Esophagus (tissue), 2 donors: ENCODE results near the gene SCUBE1. TPM values are rescaled to one million over a fixed set of nuclear protein-coding genes. Genes with fewer than 3 reads are reported as not detected.

ENCODE experiments used
- H3K27ac ChIP-seq, 2 donors: one replicate each; pipeline ENCODE4 v1.5.1; 2013; ENCODE audit warnings: low read depth in 2 of 2, mild to moderate bottlenecking in 2 of 2, inconsistent platforms in 1 of 2, low read length in 1 of 2, moderate library complexity in 1 of 2
- H3K27me3 ChIP-seq, 2 donors: one replicate each; pipeline ENCODE4 v1.6.1; 2013; ENCODE audit warnings: low read length in 2 of 2, control low read depth in 1 of 2, mild to moderate bottlenecking in 1 of 2; ENCODE audit not compliant: insufficient read depth in 2 of 2, control insufficient read depth in 1 of 2
- H3K36me3 ChIP-seq, 2 donors: one replicate each; pipeline ENCODE4 v1.6.1; 2013; ENCODE audit warnings: low read length in 1 of 2; ENCODE audit not compliant: control insufficient read depth in 2 of 2, insufficient read depth in 2 of 2
- H3K4me1 ChIP-seq, 2 donors: one replicate each; pipeline ENCODE4 v1.6.1; 2013; ENCODE audit warnings: low read length in 1 of 2; ENCODE audit not compliant: control insufficient read depth in 2 of 2, insufficient read depth in 2 of 2
- H3K4me3 ChIP-seq, 2 donors: one replicate each; pipeline ENCODE4 v1.5.1; 2013; ENCODE audit warnings: low read length in 2 of 2, mild to moderate bottlenecking in 2 of 2, low read depth in 1 of 2, moderate library complexity in 1 of 2
- H3K9me3 ChIP-seq, 2 donors: one replicate each; pipeline ENCODE4 v1.6.1; 2013; ENCODE audit warnings: mild to moderate bottlenecking in 2 of 2, low read depth in 1 of 2, low read length in 1 of 2, moderate library complexity in 1 of 2; ENCODE audit not compliant: control insufficient read depth in 2 of 2, insufficient read depth in 1 of 2
- WGBS, 2 donors: extraction: QIAGEN DNeasy Blood & Tissue Kit; methylation state at CpG; one replicate each; pipeline ENCODE4 v1.1.7; 2013; 5-methylcytosine and 5-hydroxymethylcytosine counted together
- polyA plus RNA-seq, 2 donors: library from polyadenylated mRNA; stranded (reverse); fragments of 200-250 nt; gene quantifications; one replicate each; pipeline ENCODE4 v1.2.3, GENCODE V29; 2013
- donor health status: healthy with polysubstance abuse.
- donor health status: Bipolar disorder and iron deficiency.

The SCUBE1 gene
- polyA plus RNA-seq, 2 donors, result 2.2 to 2.4 TPM

DNA sequence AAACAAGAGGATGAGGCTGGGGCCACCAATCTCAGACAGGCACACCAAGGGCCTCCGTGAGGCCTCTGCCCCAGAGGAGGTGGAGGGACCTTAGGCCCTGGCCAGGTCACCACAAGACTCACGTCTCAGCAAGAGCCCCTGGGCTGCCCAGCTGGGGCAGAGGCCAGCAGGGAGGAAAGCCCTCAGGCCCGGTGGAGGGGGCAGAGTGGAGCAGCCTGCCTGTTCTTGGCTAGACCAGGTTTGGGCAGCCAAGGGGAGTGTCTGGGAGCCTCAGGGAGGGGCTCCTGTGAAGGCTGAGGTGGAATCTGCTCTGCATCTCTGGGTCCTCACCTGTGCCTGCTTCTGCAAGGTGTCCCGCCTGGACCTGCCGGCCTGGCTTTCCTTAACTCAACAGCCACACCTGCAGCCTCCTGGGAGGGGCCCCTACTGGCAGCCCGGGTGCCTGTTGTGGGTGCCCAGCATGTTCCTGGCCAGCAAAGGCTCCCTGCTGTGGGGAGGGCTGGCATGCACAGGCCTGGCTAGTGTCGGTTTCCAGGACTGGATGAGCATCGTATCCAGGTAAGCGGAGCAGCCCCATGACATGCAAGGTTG lies 168.1 kb downstream of the SCUBE1 start:
- Histone ChIP-seq H3K9me3 (no peaks in the 10 kb centered on the region), H3K4me3 (no peak overlapping the region), H3K4me1 (peaks cover 0 to 35% of the 10 kb centered on the region in 2 donors), H3K27ac (peak overlapping the region; percentile 69 to 91), H3K27me3 (no peaks in the 10 kb centered on the region), H3K36me3 (peaks cover 16 to 72% of the 10 kb centered on the region in 2 donors)
- WGBS, 2 donors, result 54 to 66% methylated on average over 9 of the region's 9 CpGs

DNA sequence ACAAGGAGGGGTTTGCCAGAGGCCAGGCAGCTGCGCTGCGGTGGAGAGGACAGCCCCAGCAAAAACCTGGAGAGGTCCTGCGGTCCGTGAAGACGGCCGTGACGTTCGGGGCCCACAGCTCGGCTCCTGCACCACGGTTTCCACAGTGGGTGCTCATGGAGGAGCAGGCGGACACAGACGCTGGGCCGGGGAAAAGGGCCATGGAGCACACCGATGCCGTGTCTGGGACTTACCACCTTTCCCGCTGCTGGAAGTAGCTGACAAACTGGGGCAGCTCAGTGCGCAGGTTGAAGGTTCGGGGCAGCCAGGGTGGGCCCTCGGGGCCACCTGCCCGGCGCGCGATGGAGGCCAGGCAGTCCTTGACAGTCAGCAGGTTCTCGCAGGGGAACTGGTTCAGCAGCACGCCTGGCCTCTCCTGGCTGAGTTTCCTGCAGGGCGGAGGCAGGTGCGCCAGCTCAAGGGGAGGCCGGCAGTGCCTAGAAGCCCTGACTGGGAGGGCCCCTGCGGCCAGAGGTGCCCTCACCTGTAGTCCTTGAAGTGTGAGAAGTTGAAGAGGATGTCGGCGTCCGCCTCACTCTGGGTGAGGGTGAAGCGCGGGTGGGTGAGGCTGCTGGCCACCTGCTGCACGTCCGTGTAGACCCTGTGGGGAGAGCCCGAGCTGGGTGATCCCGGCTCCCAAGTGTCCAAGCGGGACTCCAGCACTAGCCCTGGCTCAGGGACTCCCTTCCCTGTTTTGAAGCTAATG lies 169.0 kb downstream of the SCUBE1 start:
- no peaks in the 10 kb centered on the region for H3K9me3 ChIP-seq
- peaks cover 0 to 36% of the 10 kb centered on the region in 2 donors for H3K4me1 ChIP-seq
- 71 to 76% methylated on average over 39 of the region's 39 CpGs for WGBS, 2 donors
- no peaks in the 10 kb centered on the region for H3K27me3 ChIP-seq
- H3K4me3 ChIP-seq, result no peak overlapping the region
- H3K36me3 ChIP-seq, result peaks cover 12 to 71% of the 10 kb centered on the region in 2 donors
- peak overlapping the region; percentile 69 to 91 for H3K27ac ChIP-seq

DNA sequence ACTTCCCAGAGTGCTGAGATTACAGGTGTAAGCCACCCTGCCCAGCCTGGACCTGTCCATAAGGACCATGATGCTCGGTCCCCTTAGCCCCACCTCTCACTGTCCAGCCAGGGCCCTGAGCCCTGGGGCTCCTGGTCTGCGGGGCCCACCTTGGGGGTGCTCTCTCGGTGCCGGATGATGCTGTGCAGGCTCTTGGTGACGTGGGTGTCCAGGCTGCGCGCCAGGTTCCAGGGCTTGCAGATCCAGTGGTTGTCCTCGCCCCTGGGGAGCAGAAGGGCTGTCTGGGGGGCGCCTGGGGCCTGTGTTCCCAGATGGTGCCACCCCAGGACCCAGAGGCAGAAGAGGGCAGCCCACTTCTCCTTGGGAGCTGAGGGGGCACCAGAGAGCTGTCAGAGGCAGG lies 169.6 kb downstream of the SCUBE1 start:
- Histone ChIP-seq H3K36me3 (peaks cover 7 to 71% of the 10 kb centered on the region in 2 donors), H3K9me3 (no peaks in the 10 kb centered on the region), H3K27me3 (no peaks in the 10 kb centered on the region), H3K27ac (peak overlapping the region in 1 of 2 donors; percentile 91), H3K4me1 (peaks cover 0 to 34% of the 10 kb centered on the region in 2 donors), H3K4me3 (no peak overlapping the region)
- 92 to 95% methylated on average over 9 of the region's 9 CpGs for WGBS, 2 donors

DNA sequence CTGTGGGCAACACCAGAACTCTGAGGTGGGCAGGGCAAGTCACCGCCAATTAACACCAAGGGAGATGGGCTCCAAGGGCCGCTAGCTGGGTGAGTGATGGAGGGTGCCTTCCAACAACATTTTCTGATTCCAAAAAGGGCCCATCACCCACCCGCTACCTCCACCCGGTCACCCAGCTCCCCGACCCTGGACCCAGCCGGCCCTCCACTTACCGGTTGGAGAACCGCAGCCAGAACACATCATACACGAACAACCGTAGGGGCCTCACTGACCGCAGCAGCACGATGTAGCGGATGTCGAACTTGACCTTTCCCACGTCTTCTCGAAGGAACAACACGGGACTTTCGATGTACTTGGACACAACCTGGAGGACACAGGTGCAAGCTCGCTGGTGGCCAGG lies 171.0 kb downstream of the SCUBE1 start:
- H3K36me3 ChIP-seq, result peaks cover 7 to 74% of the 10 kb centered on the region in 2 donors
- no peak overlapping the region for H3K4me3 ChIP-seq
- no peaks in the 10 kb centered on the region for H3K27me3 ChIP-seq
- WGBS, 2 donors, result 96 to 97% methylated on average over 19 of the region's 19 CpGs
- H3K9me3 ChIP-seq, result no peaks in the 10 kb centered on the region
- H3K27ac ChIP-seq, result peak overlapping the region; percentile 57 to 86
- peaks cover 0 to 34% of the 10 kb centered on the region in 2 donors for H3K4me1 ChIP-seq

DNA sequence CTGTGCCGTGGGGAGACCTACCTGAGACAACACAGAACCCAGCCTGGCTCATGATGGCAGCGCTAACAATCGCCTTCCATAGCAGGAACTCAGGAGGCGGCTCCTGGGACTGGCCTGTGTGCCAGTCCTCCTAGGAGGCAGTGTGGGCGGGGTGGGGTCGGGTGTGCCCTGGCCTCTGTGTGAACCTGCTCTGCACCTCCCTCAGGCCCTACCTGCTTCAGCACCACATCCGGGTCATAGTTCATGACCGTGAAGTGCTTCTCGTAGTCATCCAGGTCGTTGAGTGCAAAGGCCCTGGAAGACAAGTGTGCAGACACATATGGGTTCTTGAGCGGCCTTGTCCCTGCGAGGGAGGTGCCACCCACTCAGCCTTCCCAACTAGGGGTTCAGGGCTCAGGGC lies 171.6 kb downstream of the SCUBE1 start:
- 67 to 72% methylated on average over 12 of the region's 12 CpGs for WGBS, 2 donors
- H3K4me1 ChIP-seq, result peaks cover 0 to 34% of the 10 kb centered on the region in 2 donors
- no peaks in the 10 kb centered on the region for H3K9me3 ChIP-seq
- peaks cover 7 to 72% of the 10 kb centered on the region in 2 donors for H3K36me3 ChIP-seq
- H3K27me3 ChIP-seq, result no peaks in the 10 kb centered on the region
- peak overlapping the region; percentile 69 to 86 for H3K27ac ChIP-seq
- H3K4me3 ChIP-seq, result peak overlapping the region in 1 of 2 donors; percentile 23

DNA sequence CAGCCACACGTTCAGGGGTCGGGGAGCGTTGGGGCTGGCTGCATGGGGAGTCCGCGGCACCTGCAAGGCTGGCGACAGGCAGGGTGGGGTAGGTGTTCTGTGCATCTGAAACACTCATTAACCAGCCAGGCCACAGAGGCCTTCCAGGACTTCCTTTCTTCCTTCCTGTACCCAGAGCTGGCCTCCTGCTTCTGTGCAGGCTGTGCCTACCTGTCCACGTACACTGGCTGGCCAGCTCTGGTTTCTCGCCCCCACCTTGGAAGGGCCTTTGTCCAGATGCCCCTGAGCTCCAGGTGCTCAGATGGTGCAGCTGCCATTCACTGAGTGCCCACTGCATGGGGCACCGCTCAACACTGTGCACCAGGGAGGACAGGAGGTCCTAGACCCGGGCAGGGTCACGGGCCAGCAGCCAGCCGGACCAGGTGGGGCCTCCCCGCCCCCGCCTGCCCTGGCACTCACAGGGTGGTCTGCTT lies 172.1 kb downstream of the SCUBE1 start:
- Histone ChIP-seq H3K27ac (peak overlapping the region; percentile 69 to 75), H3K4me3 (peak overlapping the region in 1 of 2 donors; percentile 23), H3K27me3 (no peaks in the 10 kb centered on the region), H3K4me1 (peaks cover 0 to 33% of the 10 kb centered on the region in 2 donors), H3K9me3 (no peaks in the 10 kb centered on the region), H3K36me3 (peaks cover 7 to 72% of the 10 kb centered on the region in 2 donors)
- 79 to 84% methylated on average over 14 of the region's 14 CpGs for WGBS, 2 donors

DNA sequence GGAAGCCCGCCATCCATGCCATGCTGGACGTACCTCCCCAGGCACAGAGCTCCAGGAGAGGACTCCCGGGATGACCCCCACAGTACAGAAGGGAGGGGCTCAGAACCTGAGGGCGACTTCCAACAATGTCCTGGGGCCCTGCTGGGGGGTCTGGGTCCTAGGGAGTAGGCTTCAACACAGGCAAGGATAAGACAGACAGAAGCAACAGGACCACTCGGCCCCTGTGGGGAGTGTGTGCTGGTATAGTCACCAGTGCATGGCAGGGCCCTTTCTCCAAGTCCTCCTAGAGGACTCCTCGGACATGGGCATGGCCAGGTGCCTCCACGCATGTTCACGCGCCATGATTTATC lies 173.1 kb downstream of the SCUBE1 start:
- H3K4me1 ChIP-seq, result peaks cover 0 to 31% of the 10 kb centered on the region in 2 donors
- H3K36me3 ChIP-seq, result peaks cover 7 to 67% of the 10 kb centered on the region in 2 donors
- no peak overlapping the region for H3K27ac ChIP-seq
- no peaks in the 10 kb centered on the region for H3K9me3 ChIP-seq
- no peaks in the 10 kb centered on the region for H3K27me3 ChIP-seq
- H3K4me3 ChIP-seq, result no peak overlapping the region
- 92 to 93% methylated on average over 9 of the region's 9 CpGs for WGBS, 2 donors

DNA sequence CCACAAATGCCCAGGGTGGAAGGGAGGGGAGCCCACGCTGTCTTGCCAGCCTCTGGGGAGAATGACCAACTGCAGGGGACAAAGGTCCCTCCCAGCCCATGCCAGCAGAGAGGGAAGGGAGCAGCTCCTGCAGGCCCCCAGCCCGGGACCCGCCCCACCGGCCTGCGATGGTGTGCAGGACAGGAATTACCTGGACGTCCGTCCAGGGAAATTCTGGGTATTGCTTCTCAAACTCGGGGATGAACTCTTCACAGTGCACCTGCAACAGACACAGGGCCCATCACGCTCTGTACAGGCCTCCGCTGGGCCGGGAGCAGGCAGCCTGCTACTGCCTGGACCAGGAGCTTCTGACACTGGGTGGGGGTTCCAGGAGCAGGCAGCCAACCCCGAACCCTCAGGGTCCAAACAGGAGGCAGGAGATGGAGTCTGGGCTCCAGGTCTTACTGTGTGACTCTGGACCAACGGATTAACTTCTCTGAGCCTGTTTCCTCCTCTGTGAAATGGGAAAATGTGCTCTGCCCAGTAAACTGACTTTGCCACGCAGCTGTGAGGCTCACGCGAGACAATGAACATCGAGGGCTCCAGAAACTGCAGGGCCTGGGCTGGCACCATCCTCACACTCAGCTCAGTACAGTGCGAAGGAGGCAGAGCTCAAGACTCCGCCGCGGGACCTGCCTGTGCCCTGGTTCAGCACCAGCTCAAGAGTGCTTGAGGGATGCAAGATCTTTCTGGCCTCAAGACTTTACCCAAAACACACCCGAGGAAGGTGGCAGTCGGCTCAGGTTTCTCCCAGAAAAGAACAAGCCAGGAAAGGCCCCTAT lies 173.7 kb downstream of the SCUBE1 start:
- 90 to 92% methylated on average over 23 of the region's 23 CpGs for WGBS, 2 donors
- Histone ChIP-seq H3K4me1 (peaks cover 0 to 30% of the 10 kb centered on the region in 2 donors), H3K27ac (no peak overlapping the region)

DNA sequence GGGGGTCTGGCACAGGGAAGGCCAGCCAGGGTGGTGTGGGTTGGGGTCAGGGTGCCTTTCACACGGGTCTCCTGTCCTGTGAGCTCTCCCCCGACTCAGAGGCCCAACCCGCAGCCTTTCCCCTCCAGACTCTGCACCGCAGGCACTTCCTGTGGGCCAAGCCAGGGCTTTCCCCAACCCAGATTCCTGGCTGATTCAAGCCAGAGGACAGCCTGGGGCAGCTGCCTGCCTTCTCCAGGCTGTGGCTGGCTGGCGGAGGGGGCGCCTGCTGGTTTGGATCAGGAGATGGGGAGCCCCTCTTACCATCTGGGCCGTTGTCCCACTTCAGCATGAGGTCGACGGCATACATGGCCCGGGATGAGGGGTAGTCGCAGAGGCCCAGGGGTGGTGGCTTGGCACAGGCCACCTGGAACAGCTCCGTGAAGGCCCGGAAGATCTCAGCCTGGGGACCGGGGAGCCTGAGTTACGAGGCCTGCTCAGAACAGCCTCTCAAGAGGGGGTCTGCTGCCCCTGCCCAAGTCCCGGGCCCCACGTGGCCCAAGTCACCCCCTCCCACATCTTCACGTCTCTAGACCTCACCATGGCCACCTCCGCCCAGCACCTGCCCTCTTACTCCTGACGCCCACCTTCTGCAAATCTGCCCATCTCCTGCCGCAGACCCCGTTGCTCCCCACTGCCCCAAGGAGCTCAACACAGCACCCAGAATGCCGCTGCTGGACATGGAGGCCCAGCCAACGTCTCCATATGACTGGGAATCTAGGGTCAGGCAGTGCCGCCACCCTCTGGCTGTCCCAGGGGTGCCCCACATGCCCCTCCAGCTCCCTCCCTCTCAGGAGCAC lies 174.5 kb downstream of the SCUBE1 start:
- no peaks in the 10 kb centered on the region for H3K27me3 ChIP-seq
- no peak overlapping the region for H3K4me3 ChIP-seq
- peaks cover 7 to 58% of the 10 kb centered on the region in 2 donors for H3K36me3 ChIP-seq
- H3K9me3 ChIP-seq, result no peaks in the 10 kb centered on the region
- no peak overlapping the region for H3K27ac ChIP-seq
- WGBS, 2 donors, result 73 to 77% methylated on average over 23 to 25 of the region's 25 CpGs
- peaks cover 0 to 26% of the 10 kb centered on the region in 2 donors for H3K4me1 ChIP-seq

More for the DNA sequence above, 173.7 kb downstream of the SCUBE1 start:
- Histone ChIP-seq H3K9me3 (no peaks in the 10 kb centered on the region), H3K36me3 (peaks cover 7 to 65% of the 10 kb centered on the region in 2 donors), H3K4me3 (no peak overlapping the region), H3K27me3 (no peaks in the 10 kb centered on the region)
